ENCODE results near the gene TEC.

TEC gene

DNA sequence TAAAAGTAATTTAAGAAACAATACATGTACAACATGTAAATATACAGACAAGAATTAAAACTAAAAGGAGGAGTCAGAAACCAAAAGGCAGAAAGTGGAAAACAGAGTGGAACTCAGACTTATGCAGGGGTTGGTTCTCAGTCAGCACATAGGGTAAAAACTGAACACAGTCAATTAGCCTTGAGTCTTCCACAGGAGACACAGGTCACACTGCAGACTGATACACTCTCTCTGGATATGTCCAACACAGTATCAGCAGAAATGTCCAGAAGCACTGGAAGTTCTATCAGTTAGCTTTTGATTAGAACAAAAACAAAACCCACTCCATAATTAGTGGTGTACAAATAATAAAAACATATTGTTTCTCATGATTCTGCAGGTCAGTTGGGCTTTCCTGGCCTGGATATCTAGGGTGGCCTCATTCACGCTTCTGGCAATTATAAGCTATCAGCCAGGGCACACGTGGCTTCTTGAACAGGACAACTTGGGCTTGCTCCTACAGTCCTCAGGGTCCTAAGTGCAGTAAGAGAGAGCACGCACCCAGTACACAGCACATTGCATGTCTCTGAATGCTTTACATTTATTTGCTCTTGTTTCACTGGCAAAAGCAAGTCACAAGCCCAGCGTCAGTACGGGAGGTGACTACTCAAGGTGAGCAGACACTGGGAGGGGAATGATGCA, 21.6 kb downstream of the TEC start:
- no peak for DNase-seq (ENCODE audit: extremely low read depth, low read depth)
- TF ChIP-seq, protein P1, sequence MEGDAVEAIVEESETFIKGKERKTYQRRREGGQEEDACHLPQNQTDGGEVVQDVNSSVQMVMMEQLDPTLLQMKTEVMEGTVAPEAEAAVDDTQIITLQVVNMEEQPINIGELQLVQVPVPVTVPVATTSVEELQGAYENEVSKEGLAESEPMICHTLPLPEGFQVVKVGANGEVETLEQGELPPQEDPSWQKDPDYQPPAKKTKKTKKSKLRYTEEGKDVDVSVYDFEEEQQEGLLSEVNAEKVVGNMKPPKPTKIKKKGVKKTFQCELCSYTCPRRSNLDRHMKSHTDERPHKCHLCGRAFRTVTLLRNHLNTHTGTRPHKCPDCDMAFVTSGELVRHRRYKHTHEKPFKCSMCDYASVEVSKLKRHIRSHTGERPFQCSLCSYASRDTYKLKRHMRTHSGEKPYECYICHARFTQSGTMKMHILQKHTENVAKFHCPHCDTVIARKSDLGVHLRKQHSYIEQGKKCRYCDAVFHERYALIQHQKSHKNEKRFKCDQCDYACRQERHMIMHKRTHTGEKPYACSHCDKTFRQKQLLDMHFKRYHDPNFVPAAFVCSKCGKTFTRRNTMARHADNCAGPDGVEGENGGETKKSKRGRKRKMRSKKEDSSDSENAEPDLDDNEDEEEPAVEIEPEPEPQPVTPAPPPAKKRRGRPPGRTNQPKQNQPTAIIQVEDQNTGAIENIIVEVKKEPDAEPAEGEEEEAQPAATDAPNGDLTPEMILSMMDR (IDR thresholded peaks at IDR 0.05; ENCODE audit: low read depth, low read length): no peak

DNA sequence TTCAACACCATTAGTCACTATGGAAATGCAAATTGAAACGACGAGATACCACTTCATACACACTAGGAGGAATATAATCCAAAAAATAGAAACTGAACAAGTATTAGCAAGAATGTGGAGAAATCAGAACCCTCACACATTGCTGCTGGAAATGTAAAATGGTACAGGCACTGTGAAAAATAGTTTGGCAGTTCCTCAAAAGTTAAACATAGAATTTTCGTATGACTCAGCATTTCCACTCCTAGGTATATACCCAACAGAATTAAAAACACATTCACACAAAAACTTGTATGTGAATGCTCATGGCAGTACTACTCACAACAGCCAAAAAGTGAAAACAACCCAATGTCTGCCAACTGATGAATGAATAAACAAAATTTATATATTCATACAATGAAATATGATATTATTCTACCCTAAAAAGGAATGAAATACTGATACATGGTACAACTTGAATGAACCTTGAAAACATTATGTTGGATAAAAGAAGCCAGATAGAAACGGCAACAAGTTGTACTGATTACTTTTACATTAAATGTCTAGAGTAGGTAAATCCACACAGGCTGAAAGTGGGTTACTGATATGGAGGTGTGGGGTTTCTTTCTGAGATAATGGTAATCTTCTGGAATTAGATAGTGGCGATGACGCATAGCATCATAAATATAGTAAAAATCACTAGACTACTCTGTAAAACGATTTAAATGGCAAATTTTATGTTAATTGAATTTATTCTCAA, 22.3 kb downstream of the TEC start:
- TF ChIP-seq, protein P1 (IDR thresholded peaks at IDR 0.05; ENCODE audit: low read depth, low read length): no peak
- DNase-seq (ENCODE audit: extremely low read depth, low read depth): no peak

DNA sequence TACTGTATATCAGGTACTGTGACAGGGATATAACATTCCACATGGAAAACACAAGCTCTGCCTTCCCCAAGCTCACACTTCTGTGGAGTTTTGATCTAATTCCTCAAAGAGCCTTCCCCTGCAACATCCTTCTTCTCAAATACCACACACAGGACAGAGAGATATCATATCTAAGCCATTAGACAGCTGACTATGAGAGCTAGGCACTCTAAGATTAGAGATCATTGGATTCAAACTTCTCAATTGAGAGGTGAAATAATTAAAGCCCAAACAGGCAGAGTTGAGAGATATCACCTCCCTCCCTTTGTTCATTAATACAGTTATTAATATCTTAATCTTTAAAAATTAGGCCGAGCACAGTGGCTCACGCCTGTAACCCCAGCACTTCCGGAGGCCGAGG, 25.0 kb downstream of the TEC start:
- DNase-seq (ENCODE audit: extremely low read depth, low read depth): no peak
- TF ChIP-seq, protein P1 (IDR thresholded peaks at IDR 0.05; ENCODE audit: low read depth, low read length): no peak

DNA sequence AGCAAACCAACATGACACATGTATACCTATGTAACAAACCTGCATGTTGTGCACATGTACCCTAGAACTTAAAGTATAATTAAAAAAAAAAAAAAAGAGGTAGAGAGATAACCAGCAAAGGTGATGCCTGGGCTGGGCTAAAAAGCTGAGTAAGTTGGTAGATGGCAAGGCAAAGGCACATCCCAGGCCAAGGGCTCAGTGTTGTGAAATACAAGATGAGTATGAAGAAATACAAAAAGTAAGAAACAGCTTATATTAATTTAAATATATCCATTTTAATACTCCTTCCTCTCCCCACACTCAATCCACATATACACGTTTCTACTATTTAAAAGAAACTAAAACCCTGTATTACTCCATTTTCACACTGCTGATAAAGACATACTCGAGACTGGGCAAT, 25.8 kb downstream of the TEC start:
- TF ChIP-seq, protein P1 (IDR thresholded peaks at IDR 0.05; ENCODE audit: low read depth, low read length): no peak
- DNase-seq (ENCODE audit: extremely low read depth, low read depth): no peak

DNA sequence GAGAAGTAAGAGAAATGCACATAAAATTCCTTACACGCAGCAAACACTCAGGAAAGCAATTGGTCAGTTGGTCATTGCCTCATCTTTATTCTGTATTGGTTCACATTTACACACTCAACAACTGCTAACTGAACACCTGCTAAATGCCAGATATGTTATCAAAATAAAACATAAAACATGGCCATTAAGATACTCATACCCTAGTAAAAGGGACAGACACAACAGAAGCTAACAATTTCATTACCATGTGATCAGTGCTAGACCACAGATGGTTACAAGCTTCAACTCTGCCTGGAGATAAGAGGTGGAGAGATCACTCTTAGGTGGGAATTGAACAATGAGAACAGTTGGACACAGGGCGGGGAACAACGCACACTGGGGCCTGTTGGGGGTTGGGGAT, 26.2 kb downstream of the TEC start:
- TF ChIP-seq, protein P1 (IDR thresholded peaks at IDR 0.05; ENCODE audit: low read depth, low read length): no peak
- no peak for DNase-seq (ENCODE audit: extremely low read depth, low read depth)

DNA sequence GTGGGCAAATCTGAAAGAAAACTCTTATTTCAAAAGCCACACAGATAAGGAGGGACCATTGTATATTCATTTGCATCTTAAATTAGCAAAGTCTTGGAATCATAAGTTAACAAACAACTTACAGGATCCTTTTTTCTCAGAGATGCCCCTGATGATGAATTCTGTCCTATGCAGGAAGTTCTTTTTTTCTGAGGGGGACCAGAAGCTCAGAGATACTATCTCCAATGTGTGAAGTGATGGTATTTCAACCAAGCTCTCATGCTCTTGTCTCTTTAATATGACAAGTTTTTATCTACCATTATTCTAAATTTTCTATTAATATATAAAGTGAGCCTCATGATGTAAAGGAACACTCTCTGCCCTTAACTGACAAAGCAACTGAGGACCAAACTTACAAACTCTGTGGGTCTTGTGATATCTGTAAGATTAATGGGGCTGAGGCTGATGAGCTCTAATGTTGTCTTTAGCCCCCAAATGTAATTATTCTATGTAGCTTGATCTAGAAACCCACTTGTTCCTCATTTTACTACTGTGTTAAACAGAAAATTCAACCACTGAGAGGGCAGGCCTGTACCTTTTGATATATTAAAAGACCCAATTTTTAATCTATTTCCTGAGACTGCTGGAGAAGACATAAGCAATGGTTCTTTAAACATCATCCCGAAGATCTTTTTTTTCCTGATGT, 27.0 kb downstream of the TEC start:
- no peak for DNase-seq (ENCODE audit: extremely low read depth, low read depth)
- TF ChIP-seq, protein P1 (IDR thresholded peaks at IDR 0.05; ENCODE audit: low read depth, low read length): no peak

DNA sequence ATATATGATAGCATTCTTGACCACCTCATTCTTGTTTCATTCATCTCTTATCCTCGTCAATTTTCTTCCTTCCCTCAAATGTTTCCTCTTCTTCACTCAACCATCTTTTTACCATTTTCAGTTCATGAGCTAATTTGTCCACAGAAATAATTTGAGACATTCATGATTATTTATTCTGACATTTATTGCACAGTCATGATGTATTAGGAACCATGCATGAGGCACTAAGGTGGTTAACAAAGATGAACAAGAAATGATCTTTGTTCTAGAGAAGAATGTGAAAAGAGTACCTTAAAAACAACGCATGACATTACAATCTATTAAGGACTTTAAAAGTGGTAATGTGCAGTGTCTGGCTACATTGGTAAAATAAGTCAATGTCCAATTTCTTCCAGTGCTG, 27.9 kb downstream of the TEC start:
- TF ChIP-seq, protein P1 (IDR thresholded peaks at IDR 0.05; ENCODE audit: low read depth, low read length): no peak
- no peak for DNase-seq (ENCODE audit: extremely low read depth, low read depth)

Data from AG09319 (cell line).